ENCODE measurements around the gene TXNRD2. TPM values are rescaled to one million over a fixed set of nuclear protein-coding genes. Genes with fewer than 3 reads are reported as not detected.

The TXNRD2 gene
- total and polyA plus RNA-seq, 2 experiments from 2014 or later, result 11.2 to 12.4 TPM

- TF ChIP-seq CTCF (conservative IDR thresholded peaks at IDR 0.05; ENCODE audit: low read depth in 2 of 2) (no peak), JUNB (IDR thresholded peaks at IDR 0.05; ENCODE audit: unreplicated experiment) (no peak), EZH2 (IDR thresholded peaks at IDR 0.05; ENCODE audit: low read depth, unreplicated experiment) (no peak), ZNF331 (CRISPR knock-in tag; IDR thresholded peaks at IDR 0.05; ENCODE audit: low read depth) (no peak)
Measured at GRCh38 chr22:19864538-19865106, 77.0 kb downstream of the TXNRD2 start (continued).

GRCh38 chr22:19863571-19863970 lies 78.0 kb downstream of the TXNRD2 start:
- H3K4me1 Mint-ChIP-seq, result peaks cover 7% of the 10 kb centered on the region
- Histone ChIP-seq H2AFZ (no peak overlapping the region), H3K4me2 (no peak overlapping the region), H3F3A (replicated peaks; ENCODE audit: low read depth) (no peaks in the 10 kb centered on the region), H3K4me1 (ENCODE audit: insufficient read depth) (no peaks in the 10 kb centered on the region), H3K27ac (ENCODE audit: low read depth) (no peak overlapping the region), H4K20me1 (replicated peaks; ENCODE audit: insufficient read depth) (no peaks in the 10 kb centered on the region), H3K27me3 (ENCODE audit: insufficient read depth) (no peaks in the 10 kb centered on the region), H3K79me2 (replicated peaks; ENCODE audit: insufficient read depth) (no peaks in the 10 kb centered on the region), H3K4me3 (no peak overlapping the region), H3K36me3 (ENCODE audit: insufficient read depth) (no peaks in the 10 kb centered on the region), H3K9me2 (ENCODE audit: insufficient read depth) (no peaks in the 10 kb centered on the region)
- no peaks in the 10 kb centered on the region; the same call in 2 of the 3 replicates for H3K36me3 Mint-ChIP-seq (ENCODE audit: low read depth)
- H3K27me3 Mint-ChIP-seq (ENCODE audit: insufficient read depth, low read depth, poor library complexity), result peaks cover 4% of the 10 kb centered on the region
- H3K27ac Mint-ChIP-seq, result no peak overlapping the region
- no peak for DNase-seq (ENCODE audit: low spot score)
- no peak for ATAC-seq
- H3K9me3 Mint-ChIP-seq, result no peaks in the 10 kb centered on the region
- H3K4me3 Mint-ChIP-seq, result no peak overlapping the region
- TF ChIP-seq CREB1 (CRISPR knock-in tag; IDR thresholded peaks at IDR 0.05; ENCODE audit: low read depth), result no peak
- no peak for TF ChIP-seq NANOG (IDR thresholded peaks at IDR 0.05; ENCODE audit: borderline replicate concordance)
- TF ChIP-seq EZH2 (IDR thresholded peaks at IDR 0.05; ENCODE audit: low read depth, unreplicated experiment), result no peak
- no peak for TF ChIP-seq ZNF114 (CRISPR knock-in tag; IDR thresholded peaks at IDR 0.05)
- no peak for TF ChIP-seq EZH2phosphoT487 (IDR thresholded peaks at IDR 0.05; ENCODE audit: unreplicated experiment)
- no peak for TF ChIP-seq ZNF462 (CRISPR knock-in tag; IDR thresholded peaks at IDR 0.05)
- no peak for TF ChIP-seq JUNB (IDR thresholded peaks at IDR 0.05; ENCODE audit: unreplicated experiment)
- TF ChIP-seq POLR2AphosphoS5 (IDR thresholded peaks at IDR 0.05; ENCODE audit: low read depth), result no peak
- TF ChIP-seq REST (IDR thresholded peaks at IDR 0.05; ENCODE audit: unreplicated experiment), result no peak
- TF ChIP-seq ZNF331 (CRISPR knock-in tag; IDR thresholded peaks at IDR 0.05; ENCODE audit: low read depth), result no peak
- TF ChIP-seq CTCF (conservative IDR thresholded peaks at IDR 0.05; ENCODE audit: low read depth in 2 of 2), result no peak
